HCT116 (cell line): Measurements from ENCODE around the gene RXFP4. TPM values are rescaled to one million over a fixed set of nuclear protein-coding genes. Genes with fewer than 3 reads are reported as not detected.

Source experiments
- ATAC-seq: fragments of 200-7000 bp; cut with Tn5 transposase; 2 replicates; pipeline ENCODE4 v1.9.1; 2020; ENCODE audit warnings: mild to moderate bottlenecking, moderate library complexity
- BruUV-seq: library from RNA; stranded (reverse); fragments of 400-500 nt; replicated peaks from 2 replicates; lab custom pipeline; 2021; lab: Mats Ljungman, UMichigan
- CTCF ChIA-PET: fragments of 300-600 bp; sonication (Branson Sonifier 250); formaldehyde crosslinking; loops from one replicate; lab custom pipeline; 2021; ENCODE audit warnings: antibody characterized with exemption; lab: Charles Lee
- POLR2A ChIA-PET: fragments of 300-600, 350-600 bp; sonication (Branson Sonifier 250); formaldehyde crosslinking; loops from one replicate; lab custom pipeline; 2021; ENCODE audit warnings: antibody characterized with exemption; lab: Charles Lee
- RAD21 ChIA-PET, 2 experiments: fragments of 300-600 bp; sonication (Branson Sonifier 250); formaldehyde crosslinking; loops; one replicate each; lab custom pipeline; 2023; ENCODE audit warnings: low total read pairs in 2 of 2; ENCODE audit not compliant: uncharacterized antibody in 2 of 2, unreplicated experiment in 2 of 2, low non-redundant PET in 1 of 2; lab: Charles Lee
- DNase-seq: peaks from one replicate; pipeline ENCODE4 v3.0.0-alpha.2; 2010; ENCODE audit warnings: low read depth, low spot score
- H2AFZ ChIP-seq: fragments of 200-600 bp; shearing (Covaris generic), sonication (generic); 2 replicates; pipeline ENCODE4 v1.6.1; 2017; ENCODE audit warnings: low read depth, mixed run types, mixed read lengths, antibody characterized with exemption, low read length; ENCODE audit not compliant: poor library complexity, severe bottlenecking
- H3K27ac ChIP-seq: 2 replicates; pipeline ENCODE4 v1.5.1; 2012; ENCODE audit warnings: low read depth, low read length
- H3K27me3 ChIP-seq: fragments of 200-600 bp; sonication (generic); 2 replicates; pipeline ENCODE4 v1.6.1; 2016; ENCODE audit warnings: mixed run types, low read length, mixed read lengths; ENCODE audit not compliant: insufficient read depth
- H3K36me3 ChIP-seq, 2 experiments: fragments of 200-500 bp in 1 of 2; fragments of 200-600 bp in 1 of 2; sonication (Bioruptor generic) in 1 of 2; sonication (generic) in 1 of 2; 2 replicates each; pipeline versions ENCODE4 v1.5.1 to v1.6.1; 2014 to 2016; ENCODE audit warnings: low read length in 2 of 2, inconsistent platforms in 1 of 2, mixed read lengths in 1 of 2, mixed run types in 1 of 2; ENCODE audit not compliant: insufficient read depth in 2 of 2, control insufficient read depth in 1 of 2
- H3K4me1 ChIP-seq, 2 experiments: fragments of 200-600 bp in 1 of 2; sonication (generic) in 1 of 2; 2 replicates each; pipeline versions ENCODE4 v1.5.1 to v1.6.1; 2012 to 2017; ENCODE audit warnings: low read length in 2 of 2, inconsistent platforms in 1 of 2, mild to moderate bottlenecking in 1 of 2, mixed read lengths in 1 of 2, mixed run types in 1 of 2, moderate library complexity in 1 of 2; ENCODE audit not compliant: insufficient read depth in 2 of 2, control insufficient read depth in 1 of 2
- H3K4me2 ChIP-seq: fragments of 200-600 bp; sonication (generic); 2 replicates; pipeline ENCODE4 v1.6.1; 2017; ENCODE audit warnings: mixed run types, low read length, mixed read lengths
- H3K4me3 ChIP-seq, 2 experiments: fragments of 200-600 bp in 1 of 2; sonication (generic) in 1 of 2; replicated peaks in 1 of 2; 2 replicates each; pipeline ENCODE4 v1.5.1; 2011 to 2016; ENCODE audit warnings: low read length in 2 of 2, control low read depth in 1 of 2, low read depth in 1 of 2, mild to moderate bottlenecking in 1 of 2, mixed read lengths in 1 of 2, mixed run types in 1 of 2
- H3K79me2 ChIP-seq: fragments of 200-600 bp; sonication (generic); 2 replicates; pipeline ENCODE4 v1.6.1; 2017; ENCODE audit warnings: mild to moderate bottlenecking, mixed run types, low read length, moderate library complexity, mixed read lengths; ENCODE audit not compliant: insufficient read depth
- H3K9ac ChIP-seq: fragments of 200-600 bp; sonication (generic); 2 replicates; pipeline ENCODE4 v1.6.1; 2016; ENCODE audit warnings: low read length, mixed read lengths
- H3K9me2 ChIP-seq: fragments of 200-600 bp; sonication (generic), shearing (Covaris generic); 2 replicates; pipeline ENCODE4 v1.6.1; 2017; ENCODE audit warnings: mixed run types, mild to moderate bottlenecking, moderate library complexity; ENCODE audit not compliant: insufficient read depth
- H3K9me3 ChIP-seq, 2 experiments: fragments of 200-500 bp in 1 of 2; fragments of 200-600 bp in 1 of 2; sonication (Bioruptor generic) in 1 of 2; sonication (generic) in 1 of 2; 2 replicates each; pipeline ENCODE4 v1.6.1; 2014 to 2017; ENCODE audit warnings: low read length in 2 of 2, mixed read lengths in 2 of 2, inconsistent platforms in 1 of 2, low read depth in 1 of 2, mild to moderate bottlenecking in 1 of 2, mixed run types in 1 of 2, moderate library complexity in 1 of 2; ENCODE audit not compliant: control insufficient read depth in 1 of 2, insufficient read depth in 1 of 2
- H4K20me1 ChIP-seq: fragments of 200-600 bp; sonication (generic), shearing (Covaris generic); 2 replicates; pipeline ENCODE4 v1.6.1; 2017; ENCODE audit warnings: mixed run types, mild to moderate bottlenecking, moderate library complexity; ENCODE audit not compliant: insufficient read depth
- ATF3 ChIP-seq: IDR thresholded peaks from 2 replicates; pipeline ENCODE4 v1.6.1; 2012
- CBX3 ChIP-seq: IDR thresholded peaks from 2 replicates; pipeline ENCODE4 v1.6.1; 2012; ENCODE audit warnings: low read depth
- CEBPB ChIP-seq: IDR thresholded peaks from 2 replicates; pipeline ENCODE4 v1.6.1; 2012; ENCODE audit warnings: low read depth
- CTCF ChIP-seq, 3 experiments: fragments of 200-600 bp in 1 of 3; sonication (generic) in 1 of 3; IDR thresholded peaks in 2 of 3; conservative IDR thresholded peaks in 1 of 3; 2 replicates each; pipeline ENCODE4 v1.5.1; 2012 to 2017; ENCODE audit warnings: low read depth in 2 of 3, low read length in 2 of 3, antibody characterized with exemption in 1 of 3, borderline replicate concordance in 1 of 3, control low read depth in 1 of 3, mild to moderate bottlenecking in 1 of 3, mixed read lengths in 1 of 3, mixed run types in 1 of 3, moderate library complexity in 1 of 3; ENCODE audit not compliant: insufficient read depth in 1 of 3
- EGR1 ChIP-seq: IDR thresholded peaks from 2 replicates; pipeline ENCODE4 v1.6.1; 2012; ENCODE audit warnings: low read depth
- ELF1 ChIP-seq: IDR thresholded peaks from 2 replicates; pipeline ENCODE4 v1.6.1; 2012; ENCODE audit warnings: low read depth, borderline replicate concordance
- EZH2 ChIP-seq: fragments of 200-600 bp; sonication (generic); IDR thresholded peaks from 2 replicates; pipeline ENCODE4 v1.6.1; 2017; ENCODE audit warnings: antibody characterized with exemption, mixed run types
- EZH2phosphoT487 ChIP-seq: fragments of 200-600 bp; IDR thresholded peaks from 2 replicates; pipeline ENCODE4 v1.6.1; 2018; ENCODE audit warnings: antibody characterized with exemption, borderline replicate concordance
- FOSL1 ChIP-seq: IDR thresholded peaks from 2 replicates; pipeline ENCODE4 v1.6.1; 2012; ENCODE audit warnings: low read depth
- JUND ChIP-seq: IDR thresholded peaks from 2 replicates; pipeline ENCODE4 v1.6.1; 2012
- MAX ChIP-seq: IDR thresholded peaks from 2 replicates; pipeline ENCODE4 v1.6.1; 2012
- POLR2A ChIP-seq: IDR thresholded peaks from 2 replicates; pipeline ENCODE4 v1.7.0; 2011; ENCODE audit warnings: borderline replicate concordance; ENCODE audit not compliant: insufficient read depth, insufficient read length; ENCODE audit errors: extremely low read depth
- POLR2AphosphoS5 ChIP-seq: IDR thresholded peaks from 2 replicates; pipeline ENCODE4 v1.6.1; 2011; ENCODE audit warnings: mild to moderate bottlenecking, low read depth, low read length, moderate library complexity
- RAD21 ChIP-seq: IDR thresholded peaks from 2 replicates; pipeline ENCODE4 v1.6.1; 2012; ENCODE audit warnings: low read depth, mild to moderate bottlenecking
- REST ChIP-seq: IDR thresholded peaks from 2 replicates; pipeline ENCODE4 v1.6.1; 2012; ENCODE audit warnings: low read depth
- SIN3A ChIP-seq: IDR thresholded peaks from 2 replicates; pipeline ENCODE4 v1.6.1; 2012; ENCODE audit warnings: low read depth
- SP1 ChIP-seq: IDR thresholded peaks from 2 replicates; pipeline ENCODE4 v1.6.1; 2012; ENCODE audit warnings: low read depth
- SRF ChIP-seq: IDR thresholded peaks from 2 replicates; pipeline ENCODE4 v1.6.1; 2012; ENCODE audit warnings: low read depth
- YY1 ChIP-seq: IDR thresholded peaks from 2 replicates; pipeline ENCODE4 v1.6.1; 2011; ENCODE audit warnings: low read length, low read depth, moderate library complexity, mild to moderate bottlenecking; ENCODE audit not compliant: insufficient replicate concordance; ENCODE audit errors: extremely low read depth
- ZFX ChIP-seq: fragments of 450-650 bp; IDR thresholded peaks from 2 replicates; pipeline ENCODE4 v1.6.1; 2017
- ZNF274 ChIP-seq: fragments of 200-500 bp; sonication (Bioruptor generic); IDR thresholded peaks from 2 replicates; pipeline ENCODE4 v1.6.1; 2014; ENCODE audit warnings: mild to moderate bottlenecking, low read depth, low read length, inconsistent platforms
- intact Hi-C: fragments of 100-400 bp; cut with micrococcal nuclease; formaldehyde crosslinking; loops from 2 replicates; pipeline ENCODE4 v1.10.0; 2022
- total RNA-seq: library from RNA; stranded (reverse); gene quantifications from one replicate; pipeline ENCODE4 v1.2.1, GENCODE V29; 2021; ENCODE audit not compliant: unreplicated experiment

RXFP4 gene
- total RNA-seq, 1 experiment from 2014 or later = 0.20 TPM

- peaks cover 23 to 42% of the 10 kb centered on the region in 2 experiments for H3K4me1 ChIP-seq
- RAD21 ChIA-PET = no interaction called here
- BruUV-seq = no TSS peak
- H3K9me2 ChIP-seq = no peaks in the 10 kb centered on the region
- H3K79me2 ChIP-seq = peaks cover 49% of the 10 kb centered on the region
- DNase-seq (peak; percentile 98), ATAC-seq (peak; percentile 89)
- POLR2A ChIA-PET = interaction anchor here (0.8 to 3.8 kb wide), 10 partner anchors 10 to 63 kb away, joined by 3 to 20 read pairs (median 4); partner anchors contain the start of gene ARHGEF2
- peak within 1 kb of the TSS; percentile 67 for H3K27ac ChIP-seq
- CTCF ChIA-PET = interaction anchor here (2.6 kb wide), 1 partner anchor 55 kb away, joined by 6 read pairs; no protein-coding TSS in a partner anchor
- peak within 1 kb of the TSS; percentile 97 for H3K9ac ChIP-seq
- peak within 1 kb of the TSS; percentile 99 for H3K4me3 ChIP-seq
- intact Hi-C loops = no loop called here
- H3K4me2 ChIP-seq = peak within 1 kb of the TSS; percentile 88
- H4K20me1 ChIP-seq = peaks cover 23% of the 10 kb centered on the region; the same call in 1 of the 2 replicates
- peaks cover 29 to 40% of the 10 kb centered on the region in 2 experiments for H3K36me3 ChIP-seq
- H2AFZ ChIP-seq = peak within 1 kb of the TSS; percentile 14
- no peaks in the 10 kb centered on the region for H3K27me3 ChIP-seq
- H3K9me3 ChIP-seq = no peaks in the 10 kb centered on the region
- TF ChIP-seq JUND (no peak), CEBPB (no peak), CBX3 (no peak), ZNF274 (no peak), RAD21 (no peak), REST (no peak), FOSL1 (no peak), ATF3 (no peak), SP1 (no peak), POLR2AphosphoS5 (peak; percentile 98), CTCF (IDR thresholded peaks at IDR 0.05 in 2 of 3, conservative IDR thresholded peaks at IDR 0.05 in 1 of 3; ENCODE audit: borderline replicate concordance in 1 of 3, insufficient read depth in 1 of 3, low read depth in 2 of 3, low read length in 2 of 3) (0 out of 6 replicates have a peak, but pooled peaks of 1 of the 3 experiments have one; percentile 6), ZFX (peak; percentile 91), EGR1 (no peak), SIN3A (no peak), ELF1 (no peak), SRF (no peak), EZH2phosphoT487 (no peak), EZH2 (no peak), YY1 (peak; percentile 99), POLR2A (peak; percentile 81), MAX (no peak)
These were observed 7.1 kb upstream of the RXFP4 start, which contains the start of gene KHDC4 for GRCh38 chr1:155934097-155934935. Gene KHDC4 (minus strand): TSS chr1:155934413. CDS start chr1:155934373, 40 bp downstream.
